Subcutaneous abdominal adipose tissue (tissue), 5 donors: ENCODE results near the gene COL20A1.
A peak's percentile ranks its signal among the peaks of the same experiment; 100 is the strongest.

Source experiments
- H3K27ac ChIP-seq: one replicate; pipeline ENCODE4 v1.7.0; 2013; ENCODE audit warnings: low read depth, mild to moderate bottlenecking, inconsistent platforms, low read length, moderate library complexity
- H3K27me3 ChIP-seq, 5 donors: one replicate each; pipeline ENCODE4 v1.7.0; 2013; ENCODE audit warnings: low read length in 5 of 5, inconsistent platforms in 1 of 5; ENCODE audit not compliant: control insufficient read depth in 5 of 5, insufficient read depth in 4 of 5
- H3K36me3 ChIP-seq, 5 donors: one replicate each; pipeline ENCODE4 v1.7.0; 2013; ENCODE audit warnings: low read length in 5 of 5; ENCODE audit not compliant: control insufficient read depth in 5 of 5, insufficient read depth in 5 of 5
- H3K4me1 ChIP-seq, 5 donors: one replicate each; pipeline ENCODE4 v1.7.0; 2013; ENCODE audit warnings: low read length in 5 of 5, mild to moderate bottlenecking in 3 of 5, moderate library complexity in 1 of 5; ENCODE audit not compliant: control insufficient read depth in 5 of 5, insufficient read depth in 5 of 5
- H3K4me3 ChIP-seq, 5 donors: one replicate each; pipeline ENCODE4 v1.7.0; 2013; ENCODE audit warnings: low read length in 5 of 5, low read depth in 1 of 5
- H3K9ac ChIP-seq, 5 donors: one replicate each; pipeline ENCODE4 v1.7.0; 2013; ENCODE audit warnings: low read length in 5 of 5, mild to moderate bottlenecking in 4 of 5, moderate library complexity in 3 of 5
- H3K9me3 ChIP-seq, 5 donors: one replicate each; pipeline ENCODE4 v1.7.0; 2013; ENCODE audit warnings: low read length in 5 of 5; ENCODE audit not compliant: control insufficient read depth in 5 of 5
- donor health status: healthy.
- donor health status: healthy.
- donor health status: healthy.
- donor health status: healthy.
- donor health status: healthy.

The COL20A1 gene

DNA sequence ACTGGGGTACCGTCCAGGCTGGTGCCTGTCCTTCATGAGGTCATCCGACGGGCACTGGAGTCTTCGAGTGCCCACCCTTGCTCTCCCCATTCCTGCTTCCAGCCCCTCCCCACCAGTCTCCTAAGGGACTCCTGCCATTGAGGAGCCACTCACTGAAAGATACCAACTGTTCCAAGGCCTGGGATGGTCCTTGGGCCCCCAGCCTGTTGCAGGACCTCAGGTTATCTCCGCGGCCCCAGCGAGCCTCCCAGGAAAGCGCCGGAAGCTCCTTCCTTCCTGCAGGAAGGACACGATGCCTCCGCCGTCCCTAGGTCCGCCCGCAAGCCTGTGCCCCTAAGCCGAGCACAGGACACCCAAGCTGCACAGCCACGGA is 39.9 kb upstream of the COL20A1 start:
- Histone ChIP-seq H3K9ac (no peak overlapping the region), H3K27me3 (peaks cover 34 to 72% (median 63%) of the 10 kb centered on the region in 5 donors), H3K27ac (no peak overlapping the region), H3K36me3 (no peaks in the 10 kb centered on the region), H3K9me3 (no peaks in the 10 kb centered on the region), H3K4me1 (peaks cover 0 to 10% (median 5%) of the 10 kb centered on the region in 5 donors), H3K4me3 (peak overlapping the region in 1 of 5 donors; percentile 22)

DNA sequence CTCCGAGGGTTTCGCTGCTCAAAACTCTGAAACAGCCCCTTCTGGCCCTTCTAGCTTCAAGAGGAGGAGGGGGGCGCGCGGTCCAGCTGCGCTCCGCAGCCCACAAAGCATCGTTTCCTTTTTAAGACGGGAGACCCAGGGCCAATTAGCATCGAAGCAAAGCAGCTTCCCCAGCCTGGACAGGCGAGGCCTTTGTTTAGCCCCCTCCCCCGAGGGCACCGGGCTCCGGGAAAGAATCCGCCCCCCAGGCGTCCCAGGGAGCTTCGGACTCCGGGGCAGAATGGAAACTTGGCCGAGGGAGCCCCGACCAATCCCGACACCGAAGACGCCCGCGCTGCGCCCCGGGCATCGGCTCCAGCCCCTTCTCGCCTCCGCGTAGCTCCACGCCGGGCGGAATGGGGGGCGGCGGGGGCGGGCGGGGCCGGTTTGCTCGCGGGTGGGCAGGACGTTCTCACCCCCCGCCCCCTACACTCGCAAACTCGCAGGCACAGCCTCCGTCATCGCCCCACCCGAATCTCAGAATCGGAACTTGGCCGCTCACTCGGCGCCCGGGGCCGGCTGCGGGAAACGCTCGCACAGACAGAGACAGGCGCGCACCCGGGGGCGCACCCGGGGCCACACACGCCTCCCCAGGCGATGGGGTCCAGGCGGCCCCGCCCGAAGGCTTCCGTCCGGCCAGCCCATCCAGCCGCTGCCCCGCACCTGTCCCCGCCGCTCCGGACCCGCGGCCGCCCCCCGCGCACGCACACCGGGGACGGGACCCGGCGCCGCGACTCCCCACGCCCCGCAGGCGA is 39.4 kb upstream of the COL20A1 start:
- Histone ChIP-seq H3K4me3 (peak overlapping the region in 1 of 5 donors; percentile 22), H3K27ac (no peak overlapping the region), H3K4me1 (peaks cover 0 to 10% (median 5%) of the 10 kb centered on the region in 5 donors), H3K9me3 (no peaks in the 10 kb centered on the region), H3K36me3 (no peaks in the 10 kb centered on the region), H3K27me3 (peaks cover 29 to 68% (median 57%) of the 10 kb centered on the region in 5 donors), H3K9ac (no peak overlapping the region)

DNA sequence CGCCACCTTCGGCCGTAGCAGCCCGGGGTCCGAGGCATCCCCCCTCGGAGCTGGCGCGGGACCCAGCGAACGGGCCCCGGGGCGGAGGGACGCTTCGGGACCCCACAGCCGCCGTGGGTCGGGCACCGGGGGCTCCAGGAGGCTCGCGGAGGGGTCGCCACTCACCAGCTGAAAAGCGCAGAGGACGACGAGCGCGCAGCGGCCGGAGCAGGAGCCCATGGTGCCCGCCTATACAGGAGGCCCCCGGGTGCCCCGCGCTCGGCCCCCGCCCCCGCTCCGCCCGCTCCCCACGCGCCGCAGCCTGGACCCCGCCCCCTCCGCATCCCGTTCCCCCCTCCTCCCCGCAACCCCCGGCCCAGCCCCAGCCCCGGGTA is 38.8 kb upstream of the COL20A1 start, which contains the start of gene NKAIN4:
Gene NKAIN4, minus strand, starts transcription at position 232 of the 374 bp plus-strand sequence. Its CDS starts 13 bp downstream, at position 219.
- peaks cover 29 to 66% (median 57%) of the 10 kb centered on the region in 5 donors for H3K27me3 ChIP-seq
- H3K9ac ChIP-seq, result no peak within 1 kb of the TSS
- H3K27ac ChIP-seq, result no peak within 1 kb of the TSS

DNA sequence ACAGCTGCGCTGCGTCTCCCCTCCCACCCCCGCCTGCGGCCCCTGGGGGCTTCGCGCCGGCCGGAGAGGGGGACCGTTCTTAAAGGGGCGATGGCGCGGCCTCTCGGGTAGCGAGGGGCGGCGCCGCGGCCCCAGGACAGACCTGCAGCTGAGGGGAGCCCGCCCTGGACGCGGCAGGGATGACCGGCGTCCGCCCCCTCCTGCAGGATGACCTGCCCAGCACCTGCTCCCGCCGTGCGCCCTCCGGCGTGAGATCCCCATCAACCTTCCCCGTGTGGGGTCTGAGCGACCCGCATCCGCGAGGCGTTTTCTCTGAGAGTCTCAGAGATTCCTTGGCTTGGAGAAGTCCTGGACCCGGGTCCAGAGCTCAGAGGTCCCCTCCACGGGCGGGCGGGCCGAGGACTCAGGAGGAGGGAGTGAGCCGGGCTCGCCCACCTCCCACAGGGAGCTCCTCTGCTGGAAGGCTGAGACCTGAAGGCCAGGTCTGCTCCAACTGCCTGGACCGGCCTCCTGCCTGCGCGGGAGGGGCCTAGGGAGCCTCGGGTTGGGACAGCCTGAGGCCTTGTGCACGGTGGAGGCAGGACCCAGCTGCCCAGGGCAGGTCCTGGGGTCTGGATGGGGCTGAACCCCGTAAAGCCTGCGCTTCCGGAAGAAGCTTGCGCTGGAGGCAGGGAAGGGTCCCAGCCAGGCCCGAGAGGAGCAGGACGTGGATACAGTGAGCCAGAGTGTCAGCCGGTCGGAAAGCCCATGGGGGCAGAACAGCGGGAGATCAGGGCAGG is 38.2 kb upstream of the COL20A1 start:
- Histone ChIP-seq H3K27ac (no peak overlapping the region), H3K27me3 (peaks cover 30 to 65% (median 57%) of the 10 kb centered on the region in 5 donors), H3K4me3 (no peak overlapping the region)

More for the DNA sequence above, 38.8 kb upstream of the COL20A1 start, which contains the start of gene NKAIN4:
- Histone ChIP-seq H3K36me3 (no peaks in the 10 kb centered on the region), H3K4me3 (peak within 1 kb of the TSS in 1 of 5 donors; percentile 22), H3K9me3 (no peaks in the 10 kb centered on the region), H3K4me1 (peaks cover 0 to 10% (median 5%) of the 10 kb centered on the region in 5 donors)

DNA sequence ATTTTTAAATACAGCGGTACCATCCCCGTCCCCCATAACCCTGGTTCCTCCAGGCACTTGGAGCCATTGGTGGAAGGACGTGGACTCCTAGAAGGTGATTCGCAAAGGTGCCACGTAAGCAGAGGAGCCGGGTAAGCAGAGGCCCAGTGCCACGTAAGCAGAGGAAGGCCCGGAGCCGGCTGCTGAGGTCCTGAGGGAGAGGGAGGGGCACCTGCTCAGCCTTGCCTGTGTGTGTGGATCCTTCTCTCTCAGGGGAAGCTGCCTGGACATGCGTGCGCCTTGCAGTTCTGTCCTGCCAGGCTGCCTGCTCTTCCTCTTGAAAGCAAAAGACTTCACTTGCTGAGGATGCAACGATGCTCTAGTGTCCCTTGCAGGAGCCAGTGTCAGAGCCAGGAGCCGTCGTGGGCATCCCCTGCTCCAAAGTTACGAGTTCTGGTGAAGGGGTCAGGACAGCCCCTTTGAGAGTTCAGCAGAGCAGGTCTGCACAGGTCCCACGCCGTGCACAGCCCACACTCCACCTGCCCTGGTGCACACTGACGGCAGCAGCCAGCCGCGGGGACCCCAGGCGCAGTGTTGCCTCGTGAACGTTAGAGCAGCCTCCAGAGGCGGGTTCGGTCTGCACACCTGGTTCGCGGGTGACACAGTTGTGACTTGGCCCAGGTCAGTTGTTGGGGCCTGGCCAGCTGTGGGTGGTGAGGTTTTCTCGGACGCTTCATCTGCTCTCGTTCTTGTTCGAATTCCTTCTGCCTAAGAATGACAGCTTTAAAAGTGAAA is 36.9 kb upstream of the COL20A1 start:
- Histone ChIP-seq H3K9me3 (no peaks in the 10 kb centered on the region), H3K4me3 (no peak overlapping the region), H3K27ac (no peak overlapping the region), H3K36me3 (no peaks in the 10 kb centered on the region), H3K4me1 (peaks cover 0 to 10% (median 5%) of the 10 kb centered on the region in 5 donors), H3K27me3 (peaks cover 27 to 72% (median 62%) of the 10 kb centered on the region in 5 donors), H3K9ac (no peak overlapping the region)

More for the DNA sequence above, 38.2 kb upstream of the COL20A1 start:
- Histone ChIP-seq H3K9me3 (no peaks in the 10 kb centered on the region), H3K4me1 (peaks cover 0 to 10% (median 5%) of the 10 kb centered on the region in 5 donors), H3K9ac (no peak overlapping the region), H3K36me3 (no peaks in the 10 kb centered on the region)

DNA sequence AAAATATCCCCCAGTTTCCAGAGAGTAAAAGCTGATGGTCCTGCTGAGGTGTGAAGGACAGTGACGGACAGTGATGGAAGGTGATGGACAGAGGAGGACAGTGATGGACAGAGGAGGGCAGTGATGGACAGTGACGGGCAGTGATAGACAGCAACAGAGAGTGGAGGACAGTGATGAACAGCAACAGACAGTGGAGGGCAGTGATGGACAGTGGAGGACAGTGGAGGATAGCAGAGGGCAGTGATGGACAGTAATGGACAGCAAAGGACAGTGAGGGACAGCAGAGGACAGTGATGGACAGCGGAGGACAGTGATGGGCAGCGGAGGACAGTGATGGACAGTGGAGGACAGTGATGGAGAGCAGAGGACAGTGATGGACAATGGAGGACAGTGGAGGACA is 36.0 kb upstream of the COL20A1 start:
- H3K27ac ChIP-seq, result no peak overlapping the region
- H3K4me3 ChIP-seq, result no peak overlapping the region
- H3K9me3 ChIP-seq, result no peaks in the 10 kb centered on the region
- no peaks in the 10 kb centered on the region for H3K36me3 ChIP-seq
- peaks cover 0 to 10% (median 5%) of the 10 kb centered on the region in 5 donors for H3K4me1 ChIP-seq
- H3K9ac ChIP-seq, result no peak overlapping the region
- H3K27me3 ChIP-seq, result peaks cover 27 to 75% (median 67%) of the 10 kb centered on the region in 5 donors

DNA sequence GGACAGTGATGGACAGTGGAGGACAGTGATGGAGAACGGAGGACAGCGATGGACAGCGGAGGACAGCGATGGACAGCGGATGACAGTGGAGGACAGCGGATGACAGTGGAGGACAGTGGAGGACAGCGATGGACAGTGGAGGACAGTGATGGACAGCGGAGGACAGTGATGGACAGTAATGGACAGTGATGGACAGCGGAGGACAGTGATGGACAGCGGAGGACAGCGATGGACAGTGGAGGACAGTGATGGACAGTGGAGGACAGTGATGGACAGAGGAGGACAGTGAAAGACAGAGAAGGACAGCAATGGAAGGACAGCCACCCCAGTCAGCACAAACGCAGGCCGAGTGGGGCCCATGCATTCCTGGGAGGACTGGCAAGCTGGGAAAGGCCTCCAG is 35.4 kb upstream of the COL20A1 start:
- Histone ChIP-seq H3K27ac (no peak overlapping the region), H3K27me3 (peaks cover 24 to 73% (median 64%) of the 10 kb centered on the region in 5 donors), H3K4me1 (peaks cover 0 to 10% (median 5%) of the 10 kb centered on the region in 5 donors), H3K9ac (no peak overlapping the region), H3K4me3 (no peak overlapping the region), H3K9me3 (no peaks in the 10 kb centered on the region), H3K36me3 (no peaks in the 10 kb centered on the region)

DNA sequence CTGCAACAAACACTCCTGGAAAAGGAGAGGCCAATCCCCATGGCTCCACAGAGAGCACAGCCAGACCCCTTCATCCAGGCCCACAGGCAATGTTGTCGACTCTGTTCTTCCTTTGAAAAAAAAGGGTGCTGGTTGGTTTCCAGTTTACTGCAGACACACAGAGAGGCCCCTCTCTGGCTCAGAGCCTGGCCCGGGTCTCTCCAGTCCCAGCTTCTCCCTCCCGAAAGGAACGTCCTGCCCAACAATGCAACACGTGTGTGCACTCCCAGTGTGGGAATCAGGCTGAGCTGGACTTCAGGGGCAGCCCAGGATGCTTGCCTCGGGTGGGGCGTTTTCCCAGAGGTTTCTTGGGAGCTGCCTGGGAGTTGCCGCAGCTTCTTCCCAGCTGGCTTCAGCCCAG is 34.2 kb upstream of the COL20A1 start:
- Histone ChIP-seq H3K36me3 (no peaks in the 10 kb centered on the region), H3K9ac (no peak overlapping the region), H3K9me3 (no peaks in the 10 kb centered on the region), H3K4me3 (no peak overlapping the region), H3K27ac (no peak overlapping the region), H3K27me3 (peaks cover 21 to 64% (median 57%) of the 10 kb centered on the region in 5 donors), H3K4me1 (peaks cover 0 to 4% (median 0%) of the 10 kb centered on the region in 5 donors)

DNA sequence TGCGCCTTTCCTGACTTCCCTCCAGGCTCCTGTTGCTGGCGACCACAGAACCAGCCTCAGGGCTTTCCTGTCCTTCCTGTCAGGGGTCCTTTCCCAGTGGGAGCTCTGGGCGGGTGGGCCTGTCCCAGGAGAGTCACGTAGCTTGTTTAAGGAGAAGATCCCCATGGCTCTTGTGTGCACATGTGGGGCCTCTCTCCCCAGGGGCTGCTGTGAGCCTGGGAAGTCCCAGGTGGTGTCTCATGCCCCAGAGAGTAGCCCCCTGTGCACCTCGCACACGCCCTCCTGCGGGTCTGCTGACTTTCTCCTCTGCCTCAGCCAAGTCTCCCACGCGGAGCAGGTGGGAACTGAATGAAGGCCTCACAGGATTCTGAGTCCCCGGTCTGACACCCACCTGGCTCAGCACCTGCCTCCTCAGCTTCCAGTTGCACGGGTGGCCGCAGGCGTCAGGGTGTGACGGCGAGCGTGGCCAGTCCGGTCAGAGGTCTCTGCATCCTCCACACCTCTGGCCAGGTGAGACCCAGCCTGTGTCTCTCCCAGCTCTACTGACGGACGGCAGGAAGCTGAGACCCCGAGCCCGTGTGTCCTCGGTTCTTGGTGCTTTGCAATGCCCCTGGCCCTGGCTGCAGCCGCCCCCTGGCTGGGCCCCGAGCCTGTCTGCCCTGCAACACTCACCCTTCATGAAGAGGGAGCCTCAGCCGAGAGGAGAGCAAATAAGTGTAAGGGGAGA is 33.1 kb upstream of the COL20A1 start:
- Histone ChIP-seq H3K4me1 (no peaks in the 10 kb centered on the region), H3K27ac (no peak overlapping the region), H3K9me3 (no peaks in the 10 kb centered on the region), H3K36me3 (no peaks in the 10 kb centered on the region), H3K4me3 (no peak overlapping the region), H3K27me3 (peaks cover 20 to 67% (median 62%) of the 10 kb centered on the region in 5 donors), H3K9ac (no peak overlapping the region)
